Measurements from ENCODE around the gene LGR6. TPM values are rescaled to one million over a fixed set of nuclear protein-coding genes. Genes with fewer than 3 reads are reported as not detected.

Gene LGR6
- polyA plus RNA-seq, 3 donors: not detected

- TF ChIP-seq CTCF (IDR thresholded peaks at IDR 0.05): no peak
- Mint-ChIP-seq H3K27ac (no peak overlapping the region), H3K4me3 (no peak overlapping the region), H3K27me3 (ENCODE audit: low read depth in 3 of 3) (peaks cover 0 to 8% (median 0%) of the 10 kb centered on the region in 3 donors), H3K36me3 (peaks cover 42 to 66% of the 10 kb centered on the region in 2 donors), H3K9me3 (no peaks in the 10 kb centered on the region), H3K4me1 (peaks cover 10% of the 10 kb centered on the region)
- H3K27ac ChIP-seq (ENCODE audit: low read depth in 1 of 2, low read length in 2 of 2): no peak overlapping the region
- intact Hi-C loops (cut with micrococcal nuclease): loop anchor here in 1 of 2 donors (10.0 kb wide), 1 partner anchor 264 kb away; the partner anchor contains the start of gene SHISA4
- peaks cover 33 to 65% of the 10 kb centered on the region in 2 donors for H3K36me3 ChIP-seq (replicated peaks in 1 of 2; ENCODE audit: control insufficient read depth in 1 of 2, insufficient read depth in 2 of 2, low read length in 2 of 2)
- no peak overlapping the region for H3K4me3 ChIP-seq (replicated peaks in 1 of 3; ENCODE audit: low read depth in 2 of 3, low read length in 3 of 3)
- H4K20me1 ChIP-seq (ENCODE audit: insufficient read depth, low read length): peaks cover 2% of the 10 kb centered on the region
- no peak overlapping the region for H2AFZ ChIP-seq (ENCODE audit: insufficient read depth, low read depth, low read length, poor library complexity, severe bottlenecking)
- peaks cover 20% of the 10 kb centered on the region for H3K79me2 ChIP-seq (ENCODE audit: insufficient read depth, low read length)
- no peaks in the 10 kb centered on the region for H3K27me3 ChIP-seq (ENCODE audit: control insufficient read depth in 2 of 2, insufficient read depth in 2 of 2, low read length in 2 of 2)
- H3K9ac ChIP-seq (ENCODE audit: insufficient read depth, low read length, poor library complexity, severe bottlenecking): no peak overlapping the region
- no peaks in the 10 kb centered on the region for H3K9me3 ChIP-seq (replicated peaks in 1 of 2; ENCODE audit: control insufficient read depth in 1 of 2, insufficient read depth in 1 of 2, low read length in 2 of 2)
- H3K4me1 ChIP-seq (ENCODE audit: control insufficient read depth in 1 of 2, insufficient read depth in 2 of 2, low read length in 2 of 2): peaks cover 9% of the 10 kb centered on the region in 2 donors
- no peak overlapping the region for H3K4me2 ChIP-seq (replicated peaks; ENCODE audit: extremely low read depth, low read length, poor library complexity, severe bottlenecking)
- no peak for DNase-seq
- WGBS (ENCODE audit: insufficient coverage): 83% methylated on average over 2 of the region's 4 CpGs
Measured at GRCh38 chr1:202148391-202148790, 45.2 kb upstream of the LGR6 start.

GRCh38 chr1:202149566-202149965 is 44.0 kb upstream of the LGR6 start:
- WGBS (ENCODE audit: insufficient coverage): no CpG with 5 or more reads among the region's 4 CpGs
- TF ChIP-seq CTCF (IDR thresholded peaks at IDR 0.05): no peak
- Histone ChIP-seq H2AFZ (ENCODE audit: insufficient read depth, low read depth, low read length, poor library complexity, severe bottlenecking) (no peak overlapping the region), H3K27ac (ENCODE audit: low read depth in 1 of 2, low read length in 2 of 2) (no peak overlapping the region), H3K36me3 (replicated peaks in 1 of 2; ENCODE audit: control insufficient read depth in 1 of 2, insufficient read depth in 2 of 2, low read length in 2 of 2) (peaks cover 43 to 77% of the 10 kb centered on the region in 2 donors), H4K20me1 (ENCODE audit: insufficient read depth, low read length) (no peaks in the 10 kb centered on the region), H3K79me2 (ENCODE audit: insufficient read depth, low read length) (peaks cover 14% of the 10 kb centered on the region), H3K27me3 (ENCODE audit: control insufficient read depth in 2 of 2, insufficient read depth in 2 of 2, low read length in 2 of 2) (no peaks in the 10 kb centered on the region), H3K4me3 (replicated peaks in 1 of 3; ENCODE audit: low read depth in 2 of 3, low read length in 3 of 3) (no peak overlapping the region), H3K9ac (ENCODE audit: insufficient read depth, low read length, poor library complexity, severe bottlenecking) (no peak overlapping the region), H3K9me3 (replicated peaks in 1 of 2; ENCODE audit: control insufficient read depth in 1 of 2, insufficient read depth in 1 of 2, low read length in 2 of 2) (no peaks in the 10 kb centered on the region), H3K4me2 (replicated peaks; ENCODE audit: extremely low read depth, low read length, poor library complexity, severe bottlenecking) (no peak overlapping the region), H3K4me1 (ENCODE audit: control insufficient read depth in 1 of 2, insufficient read depth in 2 of 2, low read length in 2 of 2) (peaks cover 9% of the 10 kb centered on the region in 2 donors)
- no peak for DNase-seq
- H3K27ac Mint-ChIP-seq: no peak overlapping the region
- intact Hi-C loops (cut with micrococcal nuclease): loop anchor here in 1 of 2 donors (10.0 kb wide), 1 partner anchor 265 kb away; the partner anchor contains the start of gene SHISA4
- peaks cover 9% of the 10 kb centered on the region for H3K4me1 Mint-ChIP-seq
- H3K36me3 Mint-ChIP-seq: peaks cover 46 to 73% of the 10 kb centered on the region in 2 donors
- H3K27me3 Mint-ChIP-seq (ENCODE audit: low read depth in 3 of 3): peaks cover 0 to 8% (median 0%) of the 10 kb centered on the region in 3 donors
- H3K9me3 Mint-ChIP-seq: no peaks in the 10 kb centered on the region
- H3K4me3 Mint-ChIP-seq: no peak overlapping the region
